ENCODE results near the gene PGAP1. TPM values are rescaled to one million over a fixed set of nuclear protein-coding genes. Genes with fewer than 3 reads are reported as not detected.

PGAP1 gene
- polyA plus RNA-seq, 3 donors = 19.9 to 29.1 (median 26.7) TPM

DNA sequence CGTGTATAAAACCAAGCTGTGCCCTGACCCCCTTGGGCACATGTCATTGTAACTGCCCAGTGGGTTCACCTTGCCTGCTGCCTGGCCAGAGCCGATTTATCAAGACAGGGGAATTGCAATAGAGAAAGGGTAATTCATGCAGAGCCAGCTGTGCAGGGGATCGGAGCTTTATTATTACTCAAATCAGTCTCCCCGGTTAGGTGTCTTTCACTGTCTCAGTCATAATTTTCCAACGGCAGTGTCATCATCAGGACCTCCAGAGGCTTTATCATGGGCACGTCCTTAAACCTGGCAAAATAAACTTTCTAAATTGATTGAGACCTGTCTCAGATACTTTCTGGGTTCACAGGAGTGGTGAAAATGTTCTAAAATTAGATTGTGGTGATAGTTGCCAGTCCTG is 29.6 kb upstream of the PGAP1 start:
- no peak for DNase-seq

DNA sequence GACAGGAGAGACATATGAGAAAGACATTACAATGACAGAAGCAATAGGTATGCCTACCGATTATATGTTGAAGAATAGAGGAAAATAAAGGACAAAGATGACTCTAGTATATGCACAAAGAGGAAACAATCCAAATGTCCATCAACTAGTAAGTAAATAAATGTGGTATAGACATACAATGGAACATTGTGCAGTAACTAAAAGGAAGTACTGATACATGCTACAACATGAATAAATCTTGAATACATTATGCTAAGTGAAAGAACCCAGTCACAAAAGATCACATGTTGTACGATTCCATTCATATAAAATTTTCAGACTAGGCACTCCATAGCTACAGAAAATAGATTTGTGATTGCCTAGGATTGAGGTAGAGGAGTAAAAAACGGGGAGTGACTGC is 28.5 kb upstream of the PGAP1 start:
- no peak for DNase-seq

DNA sequence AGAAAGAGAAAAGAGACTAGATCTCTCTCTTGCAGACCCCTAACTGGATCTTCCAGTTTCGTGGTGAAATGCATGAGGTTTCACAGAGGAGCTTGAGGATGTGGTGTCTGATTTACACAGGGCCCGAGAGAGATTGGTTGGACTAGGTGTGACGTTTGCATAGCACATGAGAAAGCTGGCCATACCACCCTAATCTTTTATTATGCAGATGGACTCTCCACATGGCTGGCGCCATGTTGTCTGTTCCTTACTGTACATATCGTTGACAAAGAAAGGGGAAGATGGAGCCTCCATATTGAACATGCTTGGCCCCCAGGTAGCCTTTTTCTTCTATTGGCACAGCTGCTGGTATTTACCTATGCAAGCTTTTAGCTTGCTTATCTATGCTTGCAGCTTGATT is 27.5 kb upstream of the PGAP1 start:
- no peak for DNase-seq

DNA sequence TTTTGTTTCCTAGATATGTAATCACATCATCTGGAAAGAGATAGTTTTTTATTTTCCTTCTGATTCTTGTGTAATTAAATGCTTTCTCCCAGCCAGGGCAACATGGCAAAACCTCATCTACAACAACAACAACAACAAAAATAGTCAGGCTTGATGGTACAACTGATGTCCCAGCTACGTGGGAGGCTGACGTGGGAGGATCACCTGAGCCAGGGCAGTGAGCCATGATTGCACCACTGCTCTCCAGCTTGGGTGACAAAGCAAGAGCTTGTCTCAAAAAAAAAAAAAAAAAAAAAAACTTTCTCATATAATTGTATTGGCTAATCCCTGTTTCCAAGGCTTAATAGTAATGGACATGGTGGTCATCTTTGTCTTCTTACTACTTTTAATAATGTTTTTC is 26.4 kb upstream of the PGAP1 start:
- DNase-seq = no peak

DNA sequence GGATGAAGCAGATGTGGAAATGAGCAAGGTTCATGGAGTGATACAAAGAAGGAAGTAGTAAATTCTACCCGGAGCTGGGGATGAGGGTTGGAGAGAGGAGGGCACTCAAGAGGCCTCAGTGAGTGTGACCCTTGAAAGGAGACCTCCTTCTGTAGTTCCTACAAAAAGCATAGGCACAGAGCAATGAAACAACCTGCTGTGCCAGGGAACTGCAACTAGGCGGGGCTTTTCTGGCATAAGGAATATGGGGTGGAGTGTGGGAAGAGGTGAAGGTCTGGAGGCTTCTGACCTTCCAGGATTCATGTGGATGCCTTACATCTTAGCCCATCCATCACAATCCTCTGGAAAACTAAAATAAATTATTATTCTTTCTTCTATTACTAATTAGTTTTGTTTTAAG is 25.5 kb upstream of the PGAP1 start:
- no peak for DNase-seq

DNA sequence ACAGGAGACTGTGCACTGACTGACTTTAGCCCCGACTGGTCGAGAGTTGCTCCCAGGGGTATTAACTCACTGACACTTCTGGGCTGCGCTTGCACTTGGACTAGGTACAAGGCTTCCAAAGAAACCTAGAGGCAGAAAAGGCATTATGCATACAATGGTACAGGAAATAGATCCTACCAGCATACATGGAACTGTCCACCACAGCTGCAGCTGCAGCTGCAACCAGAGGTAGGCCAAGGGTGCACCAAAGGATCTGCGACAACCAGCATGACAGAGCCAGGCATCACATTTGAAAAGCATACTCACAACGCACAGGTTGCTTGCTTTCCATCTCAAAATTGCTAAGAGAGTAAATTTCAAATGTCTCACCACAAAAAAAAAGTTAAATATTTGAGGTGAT is 22.6 kb upstream of the PGAP1 start:
- no peak for DNase-seq

DNA sequence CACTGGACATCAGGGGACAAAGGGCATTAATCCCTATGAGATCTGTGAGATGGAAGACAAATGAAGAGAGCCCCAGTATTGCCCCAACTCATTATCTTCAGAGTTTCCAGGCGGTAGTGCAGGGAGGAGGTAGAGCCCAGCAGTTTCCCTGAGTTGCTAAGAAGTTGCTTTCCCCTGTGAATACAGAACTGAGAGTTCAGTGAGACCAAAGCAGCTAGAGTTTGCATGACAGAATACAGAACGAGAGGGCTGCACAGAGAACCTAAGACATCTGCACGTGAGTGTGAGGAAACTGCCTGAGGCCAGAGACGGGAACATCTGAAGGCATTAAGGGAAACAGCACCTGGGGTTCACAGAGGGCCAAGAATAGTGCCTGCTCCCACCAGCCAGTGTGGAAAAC is 18.1 kb upstream of the PGAP1 start:
- no peak for DNase-seq

DNA sequence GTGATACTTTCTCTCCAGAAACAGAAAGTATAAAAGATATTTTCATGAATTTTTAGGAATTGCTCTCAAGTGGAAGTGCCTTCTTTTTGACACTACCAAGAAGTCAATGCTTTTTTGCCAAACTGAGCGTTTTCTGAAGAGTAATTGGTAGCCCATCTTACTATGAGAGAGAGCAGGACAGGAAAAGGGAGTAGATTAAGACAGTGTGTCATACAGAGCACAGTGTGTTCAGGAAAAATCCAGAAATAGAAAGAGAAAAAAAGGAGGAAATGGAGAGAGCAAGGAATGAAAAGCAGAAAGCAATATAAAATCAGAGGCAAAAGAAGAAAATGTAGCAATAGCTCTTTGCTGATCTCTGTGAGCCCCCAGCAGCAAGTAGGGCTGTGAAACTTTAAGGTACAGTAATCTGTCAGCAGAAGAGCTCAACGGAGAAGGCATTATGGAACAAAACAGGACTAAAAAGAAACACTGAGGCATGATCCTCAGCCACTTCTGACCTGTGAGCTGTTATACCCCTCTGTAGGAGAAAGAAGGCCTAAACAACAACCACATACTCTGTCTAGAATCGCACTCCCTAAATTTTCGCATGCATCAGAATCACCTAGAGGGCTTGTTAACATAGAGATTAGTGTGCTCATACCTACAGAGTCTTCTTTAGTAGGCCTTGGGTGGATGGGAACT is 15.0 kb upstream of the PGAP1 start:
- DNase-seq = no peak

DNA sequence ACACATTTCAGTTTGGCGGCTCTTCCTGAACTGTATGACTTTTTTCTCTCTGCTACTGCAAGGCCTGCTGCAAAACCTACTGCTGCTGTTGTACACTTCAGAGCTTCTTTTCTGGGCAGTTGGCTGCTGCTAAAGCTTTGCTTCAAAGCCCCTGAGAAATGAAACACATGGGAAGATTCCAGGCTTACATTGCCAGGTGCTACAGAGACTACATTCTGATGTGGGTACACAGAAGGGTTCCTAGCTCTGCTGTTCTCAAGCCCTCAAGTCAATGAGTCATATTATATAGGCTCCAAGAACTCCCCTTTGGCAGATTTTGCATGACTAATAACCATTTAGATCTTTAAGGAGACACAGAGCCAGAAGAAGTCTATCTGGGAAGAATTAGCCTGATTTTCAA is 12.9 kb upstream of the PGAP1 start:
- no peak for DNase-seq

DNA sequence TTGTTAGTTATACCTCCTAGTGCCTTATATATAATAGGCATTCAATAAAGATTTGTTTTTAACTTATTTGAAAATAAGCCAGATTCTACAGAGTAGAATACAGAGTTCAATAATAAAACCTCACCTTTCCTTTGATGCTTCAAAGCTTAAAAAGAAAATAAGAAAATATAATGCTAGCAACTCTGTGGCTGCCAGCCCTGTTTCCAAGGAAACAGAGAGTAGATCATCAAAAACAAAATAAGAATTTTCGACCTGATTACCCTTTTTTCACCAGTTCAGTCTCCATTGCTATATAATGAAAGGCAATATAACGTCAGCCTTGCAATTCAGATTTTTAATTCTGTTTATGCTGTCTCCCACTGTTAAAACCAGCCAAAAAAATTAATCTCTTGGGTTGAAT is 8.9 kb upstream of the PGAP1 start:
- DNase-seq = no peak

DNA sequence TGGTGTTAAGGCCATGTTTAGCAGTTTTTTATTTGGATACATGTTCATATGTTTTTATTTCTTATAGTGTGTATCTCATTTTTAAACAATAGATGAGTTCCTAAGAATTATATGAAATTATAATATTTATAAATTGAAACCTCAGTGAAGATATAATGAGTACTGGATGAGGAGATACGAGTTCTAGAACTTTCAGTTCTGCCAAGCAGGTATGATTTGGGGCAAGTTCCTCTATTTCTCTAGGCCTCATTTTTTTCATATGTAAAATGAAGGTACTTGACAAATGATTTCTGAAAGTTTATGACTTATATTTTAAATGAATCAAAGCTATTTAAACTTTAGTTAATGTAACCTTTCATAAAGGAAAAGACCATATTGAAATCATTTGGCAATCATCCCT is 8.2 kb upstream of the PGAP1 start:
- DNase-seq = no peak

DNA sequence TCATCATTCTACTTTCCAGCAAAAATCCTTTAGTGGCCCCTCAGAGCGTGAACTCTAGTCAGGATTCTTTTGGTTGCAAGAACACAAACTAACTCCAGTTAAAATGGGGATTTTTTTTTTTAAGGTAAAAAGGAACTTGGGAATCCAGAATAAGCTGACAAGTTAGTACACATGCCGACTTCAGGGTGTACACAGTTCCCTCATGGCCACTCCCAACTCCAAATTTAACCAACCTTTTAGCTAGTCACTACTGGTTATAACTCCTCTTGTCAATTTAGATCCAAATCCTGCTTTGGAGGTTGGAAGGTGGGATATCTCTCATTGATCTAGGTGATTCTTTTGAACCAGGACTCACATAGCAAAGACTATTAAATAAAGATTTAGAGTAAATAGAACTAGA is 5.0 kb upstream of the PGAP1 start:
- no peak for DNase-seq

DNA sequence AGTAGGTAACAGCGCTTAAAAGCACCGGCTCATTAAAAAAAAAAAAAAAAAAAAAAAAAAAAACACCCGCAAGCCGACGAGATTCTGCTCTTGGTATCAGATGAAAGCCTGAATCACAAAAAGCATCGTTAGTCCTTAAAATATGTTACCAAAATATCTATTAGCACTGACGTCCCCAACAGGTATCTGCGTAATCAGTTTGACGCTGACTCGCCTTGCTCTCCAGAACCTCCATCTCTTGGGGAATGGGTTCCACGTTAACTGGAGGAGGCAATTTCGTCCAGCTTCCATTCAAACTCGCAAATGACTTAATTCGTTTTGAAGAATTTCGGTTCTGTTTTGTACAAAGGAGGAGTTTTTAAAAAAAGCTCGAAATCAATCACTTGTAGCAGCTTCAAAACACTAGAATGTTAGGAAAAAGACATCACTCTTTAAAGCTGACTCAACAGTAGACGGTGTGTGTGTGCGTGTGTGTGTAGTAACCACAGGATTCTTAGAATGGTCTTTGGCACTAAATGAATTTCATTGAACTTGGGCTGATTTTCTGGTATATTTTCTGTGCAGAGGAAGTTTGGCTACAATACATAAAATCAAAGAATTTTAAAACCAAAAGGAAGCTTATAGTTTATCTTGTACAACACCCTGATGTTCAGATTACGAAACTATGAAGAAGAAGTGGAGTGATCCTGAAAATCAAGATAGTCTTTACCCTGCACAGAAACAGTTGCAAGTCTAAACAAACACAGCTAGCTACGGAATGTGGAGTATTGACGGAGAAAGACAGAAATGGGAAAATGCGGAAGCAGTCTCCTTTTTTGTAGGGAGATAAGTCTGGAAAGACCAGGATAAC is 1.1 kb upstream of the PGAP1 start:
- DNase-seq = peak; percentile 52

DNA sequence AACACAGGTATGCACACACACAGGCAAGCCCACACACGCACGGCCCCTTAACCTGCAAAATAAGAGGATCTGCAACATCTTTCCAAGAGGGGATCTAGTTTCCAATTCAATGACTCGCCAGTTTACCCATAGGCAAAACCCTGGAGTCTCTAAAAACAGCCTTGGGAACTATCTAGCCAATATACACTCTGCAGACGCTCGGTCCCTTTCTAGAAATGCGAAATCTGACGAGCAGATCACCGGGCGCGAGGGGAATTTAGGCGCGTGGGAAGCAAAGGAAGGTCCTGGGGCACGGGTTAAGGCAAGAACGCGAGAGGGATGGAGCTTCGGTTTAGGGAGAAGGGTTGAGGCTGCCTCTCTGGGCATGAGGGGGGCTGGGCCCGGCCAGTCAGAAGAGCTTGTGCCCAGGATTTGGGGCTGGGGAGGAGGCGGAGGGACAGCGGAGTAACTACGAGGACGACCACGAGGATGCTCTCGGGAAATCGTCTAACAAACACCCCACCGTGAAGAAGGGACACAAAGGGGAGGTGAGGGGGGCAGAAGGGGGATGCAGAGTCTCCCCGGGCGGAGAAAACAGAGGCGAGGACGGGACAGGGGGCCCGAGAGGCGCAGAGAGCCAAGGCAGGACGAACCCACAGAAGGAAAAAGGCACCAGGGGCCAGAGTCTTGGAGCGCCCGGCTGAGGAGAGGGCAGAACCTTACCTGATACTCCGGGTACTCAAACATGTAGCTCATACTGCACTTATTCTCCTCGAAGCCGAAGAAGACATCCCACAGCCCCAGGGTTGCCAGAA is 542 bp downstream of the PGAP1 start:
- DNase-seq = peak; percentile 35

DNA sequence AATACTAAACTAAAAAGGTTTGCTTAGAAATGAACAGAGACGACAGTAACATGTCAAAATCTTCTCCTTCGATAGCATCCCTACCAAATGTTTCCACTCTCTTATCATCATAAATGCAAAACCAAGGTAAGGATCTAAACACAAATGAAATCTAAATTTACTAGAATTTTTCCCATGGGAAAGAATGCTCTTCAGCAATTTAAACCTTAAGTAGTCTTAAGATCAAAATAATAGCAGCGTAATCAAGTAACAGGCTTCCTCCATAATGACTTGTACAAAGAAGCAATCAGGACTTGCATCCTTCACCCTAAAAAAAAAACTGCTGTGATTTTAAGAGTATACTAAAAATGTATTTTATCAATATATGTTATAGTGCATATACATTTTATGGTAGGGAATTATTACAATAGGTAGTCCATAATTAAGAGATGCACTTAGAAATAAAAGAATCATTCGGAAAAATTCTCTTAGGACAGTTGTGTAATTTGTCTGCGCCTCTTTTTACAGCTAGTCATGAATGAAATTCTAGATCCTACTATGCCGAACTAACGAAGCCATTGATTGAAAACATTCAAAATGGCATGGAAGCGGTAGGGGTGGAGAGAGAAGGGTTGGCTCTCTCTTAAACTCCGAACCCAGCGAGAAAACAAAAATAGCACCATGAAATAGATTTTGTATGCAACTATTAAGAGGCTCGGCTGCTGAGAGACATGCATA is 1.3 kb downstream of the PGAP1 start:
- no peak for DNase-seq

DNA sequence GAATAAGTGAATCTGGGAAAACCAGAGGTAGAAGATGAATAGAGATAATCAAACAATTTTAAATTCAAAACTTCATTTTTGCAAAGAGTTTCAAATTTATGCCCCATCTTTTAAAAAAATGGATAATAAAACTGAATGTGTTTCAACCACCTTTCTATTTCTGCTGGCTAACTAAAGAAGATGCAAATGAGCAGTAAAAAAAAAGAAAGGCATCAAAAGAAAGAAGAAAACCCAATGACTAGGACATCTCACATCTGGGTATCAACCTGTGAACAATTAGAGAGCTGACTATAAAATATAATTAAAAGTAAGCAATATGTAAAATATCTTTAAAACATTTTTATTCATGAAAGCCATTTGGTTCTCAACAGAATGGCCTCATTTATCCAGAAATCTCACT is 2.5 kb downstream of the PGAP1 start:
- no peak for DNase-seq

DNA sequence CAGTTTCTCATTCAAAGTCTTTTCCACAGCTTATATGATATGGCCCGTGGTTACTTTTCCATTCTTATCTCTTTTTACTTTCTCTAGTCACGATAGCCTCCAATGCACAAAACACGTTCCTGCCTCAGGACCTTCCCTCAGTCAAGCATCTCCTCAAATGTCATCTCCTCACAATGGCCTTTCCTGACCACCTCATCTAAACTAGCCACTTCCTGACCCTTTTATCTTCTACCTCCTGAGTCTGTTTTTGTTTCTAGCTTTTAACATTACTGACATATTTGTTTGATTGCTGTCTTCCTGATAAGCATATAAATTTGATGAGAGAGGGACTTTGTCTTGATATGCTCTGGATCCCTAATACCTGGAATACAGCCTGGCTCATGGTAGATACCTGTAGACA is 7.6 kb downstream of the PGAP1 start:
- DNase-seq = no peak

DNA sequence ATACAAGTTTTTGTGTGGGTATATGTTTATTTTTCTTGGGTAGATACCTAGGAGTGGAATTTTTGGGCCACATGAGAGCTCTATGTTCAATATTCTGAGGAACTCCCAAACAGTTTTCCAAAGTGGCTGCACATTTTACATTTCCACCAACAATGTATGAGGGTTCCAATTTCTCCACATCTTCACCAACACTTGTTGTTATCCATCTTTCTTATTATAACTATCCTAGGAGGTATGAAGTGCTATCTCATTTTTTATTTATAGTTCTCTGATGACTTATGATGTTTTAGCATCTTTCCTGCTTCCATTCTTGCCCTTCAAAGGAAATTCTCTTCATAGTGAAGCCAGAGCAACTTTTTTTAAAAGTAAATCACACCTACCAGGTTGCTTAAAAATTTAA is 8.7 kb downstream of the PGAP1 start:
- DNase-seq = no peak

DNA sequence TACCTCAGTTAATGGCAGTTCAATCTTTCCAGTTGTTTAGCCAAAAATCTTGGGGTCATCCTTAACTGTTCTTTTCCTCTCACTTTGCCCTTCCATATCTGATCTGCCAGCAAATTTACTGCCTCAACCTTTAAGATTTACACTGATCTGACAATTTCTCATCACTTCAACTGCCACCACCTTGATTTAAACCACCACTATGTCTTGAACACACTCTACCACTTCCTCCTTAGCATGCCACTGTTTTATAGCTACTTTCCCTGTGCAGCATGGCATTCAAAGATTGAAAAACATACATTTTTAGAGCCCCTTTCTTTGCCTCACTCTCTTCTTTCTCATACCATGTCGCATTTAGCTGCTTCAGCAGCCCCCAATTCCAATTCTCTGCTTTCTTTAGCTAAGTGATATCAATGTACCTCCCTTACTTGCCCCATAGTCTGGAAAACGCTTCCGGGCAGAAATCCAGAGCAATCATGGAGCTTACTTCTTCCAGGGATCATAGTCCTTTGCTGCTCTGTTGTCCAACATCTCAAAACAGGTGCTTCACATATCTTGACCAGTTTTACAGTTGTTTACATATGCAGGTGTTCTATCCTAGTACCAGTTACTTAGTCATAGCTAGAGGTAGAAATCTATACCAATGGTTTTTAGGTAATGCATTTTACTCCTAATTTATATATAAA is 10.9 kb downstream of the PGAP1 start:
- no peak for DNase-seq

DNA sequence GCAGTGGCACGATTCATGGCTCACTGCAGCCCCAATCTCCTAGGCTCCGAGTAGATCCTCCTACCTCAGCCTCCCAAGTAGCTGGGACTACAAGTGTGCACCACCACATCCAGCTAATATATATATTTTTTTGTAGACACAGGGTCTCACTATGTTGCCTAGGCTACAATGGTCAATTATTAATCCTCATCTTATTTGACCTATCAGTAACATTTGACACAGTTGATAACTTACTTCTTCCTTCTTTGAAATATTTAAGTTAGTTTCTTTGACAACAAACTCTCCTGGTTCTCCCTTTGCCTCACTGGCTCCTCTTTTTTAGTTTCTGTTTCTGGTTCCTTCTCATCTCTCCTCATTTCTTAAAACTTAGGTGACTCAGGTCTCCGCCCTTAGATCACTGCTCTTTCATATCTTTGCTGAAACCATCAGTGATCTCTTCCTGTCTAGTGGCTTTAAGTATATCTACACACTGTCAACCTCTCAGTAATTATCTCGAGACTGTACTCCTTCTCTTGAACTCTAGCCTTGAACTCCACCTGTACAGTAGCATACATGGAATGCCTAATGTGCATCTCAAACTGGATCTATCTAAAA is 11.5 kb downstream of the PGAP1 start:
- DNase-seq = no peak

DNA sequence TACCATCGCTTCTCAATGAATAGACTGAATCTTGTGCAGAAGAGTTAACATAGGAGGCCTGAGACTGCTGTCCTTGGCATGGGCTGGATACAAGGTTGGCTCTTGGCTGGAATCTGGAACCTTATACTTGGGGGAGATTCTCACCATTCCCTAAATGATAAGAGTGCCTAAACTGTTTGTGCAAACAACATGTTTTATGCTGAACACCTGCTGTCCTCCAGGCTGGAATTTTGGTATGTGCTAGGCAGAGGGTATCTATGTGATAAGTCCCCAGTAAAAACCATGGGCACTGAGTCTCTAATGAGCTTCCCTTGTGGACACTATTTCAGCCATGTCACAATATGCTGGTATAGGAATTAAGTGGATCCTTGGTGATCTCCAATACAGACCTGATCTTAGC is 12.8 kb downstream of the PGAP1 start:
- no peak for DNase-seq

All from renal pelvis (tissue), 4 donors.